ENCODE data around the gene HIPK1. TPM values are rescaled to one million over a fixed set of nuclear protein-coding genes. Genes with fewer than 3 reads are reported as not detected.

Gene HIPK1
- total and polyA plus RNA-seq, 2 of the 13 experiments (the other 11 are each of a cell fraction or from before 2014, with no cell fraction given) = 20.8 to 33.4 TPM

- TF ChIP-seq AHDC1 (CRISPR knock-in tag; IDR thresholded peaks at IDR 0.05; ENCODE audit: borderline replicate concordance) = no peak; the same call in 1 of the 2 replicates
- TF ChIP-seq HNF1B (CRISPR knock-in tag; IDR thresholded peaks at IDR 0.05) = peak; percentile 91
- peak; percentile 78 for TF ChIP-seq ZNF160 (CRISPR knock-in tag; IDR thresholded peaks at IDR 0.05)
- no peak for TF ChIP-seq SP1 (IDR thresholded peaks at IDR 0.05)
- TF ChIP-seq SP1 (CRISPR knock-in tag; IDR thresholded peaks at IDR 0.05) = peak; percentile 83
- peak; percentile 49; the same call in 1 of the 2 replicates for TF ChIP-seq NRL (CRISPR knock-in tag; IDR thresholded peaks at IDR 0.05; ENCODE audit: borderline replicate concordance)
- TF ChIP-seq PATZ1 (CRISPR knock-in tag; IDR thresholded peaks at IDR 0.05) = peak; percentile 73
- peak; percentile 56 for TF ChIP-seq ZBTB38 (CRISPR knock-in tag; IDR thresholded peaks at IDR 0.05)
- TF ChIP-seq ZNF691 (CRISPR knock-in tag; IDR thresholded peaks at IDR 0.05; ENCODE audit: borderline replicate concordance, low read depth) = peak; percentile 82; the same call in 1 of the 2 replicates
- peak; percentile 58; the same call in 1 of the 2 replicates for TF ChIP-seq HNF4G (IDR thresholded peaks at IDR 0.05; ENCODE audit: borderline replicate concordance, low read depth, low read length)
- no peak; the same call in 1 of the 2 replicates for TF ChIP-seq HNF4G (CRISPR knock-in tag; IDR thresholded peaks at IDR 0.05; ENCODE audit: borderline replicate concordance, low read depth)
- TF ChIP-seq PPARG (CRISPR knock-in tag; conservative IDR thresholded peaks at IDR 0.05) = no peak
- no peak for TF ChIP-seq MAFG (CRISPR knock-in tag; IDR thresholded peaks at IDR 0.05)
- TF ChIP-seq MEIS1 (CRISPR knock-in tag; IDR thresholded peaks at IDR 0.05; ENCODE audit: borderline replicate concordance) = 0 out of 2 replicates have a peak, but pooled peaks have one; percentile 74
- TF ChIP-seq CERS6 (CRISPR knock-in tag; IDR thresholded peaks at IDR 0.05) = no peak
- no peak; the same call in 1 of the 2 replicates for TF ChIP-seq ZNF510 (CRISPR knock-in tag; IDR thresholded peaks at IDR 0.05; ENCODE audit: low read depth)
- TF ChIP-seq ZNF546 (CRISPR knock-in tag; conservative IDR thresholded peaks at IDR 0.05) = 0 out of 2 replicates have a peak, but pooled peaks have one; percentile 22
These were observed at the start of gene HIPK1 (continued) for GRCh38 chr1:113928941-113929749.
